ENCODE data around the gene HOXA5. TPM values are rescaled to one million over a fixed set of nuclear protein-coding genes. Genes with fewer than 3 reads are reported as not detected.

HOXA5 gene
- total RNA-seq, 1 donor = 5.8 TPM

- Histone ChIP-seq H3K79me2 (ENCODE audit: insufficient read depth, low read length) (peaks cover 51% of the 10 kb centered on the region), H3K36me3 (ENCODE audit: insufficient read depth, low read length) (peaks cover 27% of the 10 kb centered on the region), H3K4me2 (ENCODE audit: insufficient read depth, low read length) (no peak overlapping the region), H3K9me3 (ENCODE audit: low read depth, low read length) (no peaks in the 10 kb centered on the region), H3K4me1 (ENCODE audit: insufficient read depth, low read length) (peaks cover 28% of the 10 kb centered on the region), H3K27ac (ENCODE audit: low read depth, low read length) (no peak overlapping the region), H3K27me3 (ENCODE audit: insufficient read depth, low read length) (no peaks in the 10 kb centered on the region), H3K4me3 (ENCODE audit: insufficient read depth, low read length) (no peak overlapping the region), H2AFZ (ENCODE audit: low read length) (no peak overlapping the region), H4K20me1 (ENCODE audit: insufficient read depth, low read length) (peaks cover 20% of the 10 kb centered on the region)
- no peak for DNase-seq (ENCODE audit: insufficient read length, low spot score, missing footprints)
- no peak for TF ChIP-seq CTCF (IDR thresholded peaks at IDR 0.05; ENCODE audit: extremely low read depth, low read depth, low read length)
Observed at GRCh38 chr7:27101171-27101956, 42.1 kb downstream of the HOXA5 start.

GRCh38 chr7:27100694-27101170 is 42.7 kb downstream of the HOXA5 start:
- no peak overlapping the region for H2AFZ ChIP-seq (ENCODE audit: low read length)
- no peaks in the 10 kb centered on the region for H3K27me3 ChIP-seq (ENCODE audit: insufficient read depth, low read length)
- H4K20me1 ChIP-seq (ENCODE audit: insufficient read depth, low read length) = peaks cover 18% of the 10 kb centered on the region
- peaks cover 28% of the 10 kb centered on the region for H3K4me1 ChIP-seq (ENCODE audit: insufficient read depth, low read length)
- no peak overlapping the region for H3K27ac ChIP-seq (ENCODE audit: low read depth, low read length)
- no peak overlapping the region for H3K4me2 ChIP-seq (ENCODE audit: insufficient read depth, low read length)
- no peak for TF ChIP-seq CTCF (IDR thresholded peaks at IDR 0.05; ENCODE audit: extremely low read depth, low read depth, low read length)
- H3K79me2 ChIP-seq (ENCODE audit: insufficient read depth, low read length) = peaks cover 53% of the 10 kb centered on the region
- H3K36me3 ChIP-seq (ENCODE audit: insufficient read depth, low read length) = peaks cover 27% of the 10 kb centered on the region
- no peak for DNase-seq (ENCODE audit: insufficient read length, low spot score, missing footprints)
- no peak overlapping the region for H3K4me3 ChIP-seq (ENCODE audit: insufficient read depth, low read length)
- no peaks in the 10 kb centered on the region for H3K9me3 ChIP-seq (ENCODE audit: low read depth, low read length)

GRCh38 chr7:27099453-27100370 is 43.8 kb downstream of the HOXA5 start:
- H2AFZ ChIP-seq (ENCODE audit: low read length) = no peak overlapping the region
- H3K9me3 ChIP-seq (ENCODE audit: low read depth, low read length) = no peaks in the 10 kb centered on the region
- peak overlapping the region; percentile 89 for H3K4me2 ChIP-seq (ENCODE audit: insufficient read depth, low read length)
- no peaks in the 10 kb centered on the region for H3K27me3 ChIP-seq (ENCODE audit: insufficient read depth, low read length)
- peaks cover 63% of the 10 kb centered on the region for H3K79me2 ChIP-seq (ENCODE audit: insufficient read depth, low read length)
- TF ChIP-seq CTCF (IDR thresholded peaks at IDR 0.05; ENCODE audit: extremely low read depth, low read depth, low read length) = no peak
- H3K36me3 ChIP-seq (ENCODE audit: insufficient read depth, low read length) = peaks cover 27% of the 10 kb centered on the region
- H4K20me1 ChIP-seq (ENCODE audit: insufficient read depth, low read length) = peaks cover 16% of the 10 kb centered on the region
- H3K4me1 ChIP-seq (ENCODE audit: insufficient read depth, low read length) = peaks cover 28% of the 10 kb centered on the region
- H3K27ac ChIP-seq (ENCODE audit: low read depth, low read length) = peak overlapping the region; percentile 97
- H3K4me3 ChIP-seq (ENCODE audit: insufficient read depth, low read length) = no peak overlapping the region
- DNase-seq (ENCODE audit: insufficient read length, low spot score, missing footprints) = no peak

Measured in osteoblast (primary cell).